G401.6 (cell line): Measurements from ENCODE around the gene ABCC1.
"Not testable (repeated sequence)": the region's sequence is repeated elsewhere in the genome, so short reads cannot be mapped to it uniquely, and the experiment has no call there.

Experiments used
- FAIRE-seq: peaks from 2 replicates; lab custom pipeline; 2012; peaks lifted over from hg19 to GRCh38; lab: Jason Lieb, UNC

Gene ABCC1

GRCh38 chr16:16190546-16190945 lies 241.1 kb downstream of the ABCC1 start:
- no peak for FAIRE-seq

GRCh38 chr16:16190966-16191365 lies 241.6 kb downstream of the ABCC1 start:
- FAIRE-seq, result not testable (repeated sequence)

DNA sequence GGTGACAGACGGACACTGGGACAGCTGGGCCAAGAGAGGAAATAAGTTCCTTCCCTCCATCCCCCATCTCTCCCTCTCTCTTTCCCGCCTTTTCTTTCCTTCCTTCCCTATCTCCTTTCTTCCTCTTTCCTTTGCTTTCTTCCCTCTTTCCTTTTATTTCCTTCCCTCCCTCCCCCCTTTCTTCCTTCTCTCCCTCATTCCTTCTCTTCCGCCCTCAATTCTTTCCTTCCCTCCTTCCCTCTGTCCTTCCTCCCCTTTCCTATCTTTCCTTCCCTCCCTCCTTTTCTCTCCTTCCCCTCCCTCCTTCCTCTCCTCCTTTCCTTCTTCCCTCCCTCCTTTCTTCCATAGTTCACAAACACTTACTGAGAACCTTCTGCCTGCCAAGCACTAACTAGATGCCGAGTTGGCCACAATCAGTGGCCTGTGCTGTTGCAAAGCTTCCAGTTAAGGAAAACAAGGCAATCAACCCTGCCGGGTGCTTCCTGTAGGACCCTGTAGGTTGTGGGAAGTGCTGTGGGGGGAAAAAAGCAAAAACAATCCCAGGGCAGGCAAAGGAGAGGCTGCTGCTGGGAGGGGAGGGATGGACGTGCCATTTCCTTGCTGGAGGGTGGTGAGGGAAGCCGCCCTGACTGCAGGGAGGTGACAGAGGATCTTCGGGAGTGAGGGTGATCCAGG lies 242.2 kb downstream of the ABCC1 start:
- FAIRE-seq, result no peak
